Endothelial cell of umbilical vein (primary cell): ENCODE results near the gene IL9.

Experiments
- EZH2 ChIP-seq: IDR thresholded peaks from 2 replicates; pipeline ENCODE4 v1.6.1; 2012; ENCODE audit warnings: borderline replicate concordance, low read depth, mild to moderate bottlenecking, moderate library complexity, low read length, inconsistent platforms; ENCODE audit not compliant: severe bottlenecking
- FOS ChIP-seq: IDR thresholded peaks from 2 replicates; pipeline ENCODE4 v1.6.1; 2011; ENCODE audit warnings: mild to moderate bottlenecking, low read length, moderate library complexity, borderline replicate concordance; ENCODE audit not compliant: insufficient read depth
- MYC ChIP-seq: IDR thresholded peaks from one replicate; pipeline ENCODE4 v1.6.1; 2011; ENCODE audit warnings: mild to moderate bottlenecking, low read depth, low read length
- POLR2A ChIP-seq: IDR thresholded peaks from 2 replicates; pipeline ENCODE4 v1.6.1; 2012; ENCODE audit warnings: low read depth, mild to moderate bottlenecking, control low read depth, low read length
- POLR2AphosphoS5 ChIP-seq: IDR thresholded peaks from 2 replicates; pipeline ENCODE4 v1.6.1; 2012; ENCODE audit warnings: low read depth, mild to moderate bottlenecking, control low read depth, low read length, moderate library complexity; ENCODE audit not compliant: insufficient read depth
- TF ChIP-seq, protein P1 (sequence below), 2 donors: IDR thresholded peaks; 1 replicate in 1 of 2; 2 replicates in 1 of 2; pipeline ENCODE4 v1.5.1; 2011; ENCODE audit warnings: low read length in 2 of 2, mild to moderate bottlenecking in 2 of 2, moderate library complexity in 2 of 2, control low read depth in 1 of 2, inconsistent platforms in 1 of 2, low read depth in 1 of 2; ENCODE audit not compliant: insufficient read depth in 1 of 2; ENCODE audit errors: extremely low read depth in 1 of 2

GRCh38 chr5:135851915-135852845, 43.5 kb downstream of the IL9 start:
- TF ChIP-seq EZH2 (no peak), POLR2A (no peak), POLR2AphosphoS5 (no peak), MYC (no peak), FOS (no peak)
- TF ChIP-seq, protein P1, sequence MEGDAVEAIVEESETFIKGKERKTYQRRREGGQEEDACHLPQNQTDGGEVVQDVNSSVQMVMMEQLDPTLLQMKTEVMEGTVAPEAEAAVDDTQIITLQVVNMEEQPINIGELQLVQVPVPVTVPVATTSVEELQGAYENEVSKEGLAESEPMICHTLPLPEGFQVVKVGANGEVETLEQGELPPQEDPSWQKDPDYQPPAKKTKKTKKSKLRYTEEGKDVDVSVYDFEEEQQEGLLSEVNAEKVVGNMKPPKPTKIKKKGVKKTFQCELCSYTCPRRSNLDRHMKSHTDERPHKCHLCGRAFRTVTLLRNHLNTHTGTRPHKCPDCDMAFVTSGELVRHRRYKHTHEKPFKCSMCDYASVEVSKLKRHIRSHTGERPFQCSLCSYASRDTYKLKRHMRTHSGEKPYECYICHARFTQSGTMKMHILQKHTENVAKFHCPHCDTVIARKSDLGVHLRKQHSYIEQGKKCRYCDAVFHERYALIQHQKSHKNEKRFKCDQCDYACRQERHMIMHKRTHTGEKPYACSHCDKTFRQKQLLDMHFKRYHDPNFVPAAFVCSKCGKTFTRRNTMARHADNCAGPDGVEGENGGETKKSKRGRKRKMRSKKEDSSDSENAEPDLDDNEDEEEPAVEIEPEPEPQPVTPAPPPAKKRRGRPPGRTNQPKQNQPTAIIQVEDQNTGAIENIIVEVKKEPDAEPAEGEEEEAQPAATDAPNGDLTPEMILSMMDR (IDR thresholded peaks at IDR 0.05; ENCODE audit: extremely low read depth in 1 of 2, insufficient read depth in 1 of 2, low read depth in 1 of 2, low read length in 2 of 2), result no peak
